KMS-11 (cell line): ENCODE measurements around the gene RPTOR.

ENCODE experiments used
- H2AFZ ChIP-seq: fragments of 200-600 bp; sonication (generic); 2 replicates; pipeline ENCODE4 v1.6.1; 2016; ENCODE audit warnings: antibody characterized with exemption, mixed run types, low read depth
- H3K27ac ChIP-seq: fragments of 200-600 bp; sonication (generic); 2 replicates; pipeline ENCODE4 v1.6.1; 2016; ENCODE audit warnings: mild to moderate bottlenecking, mixed run types
- H3K27me3 ChIP-seq: fragments of 200-600 bp; sonication (generic); 2 replicates; pipeline ENCODE4 v1.6.1; 2017; ENCODE audit warnings: mild to moderate bottlenecking, low read depth, mixed run types, moderate library complexity; ENCODE audit not compliant: insufficient read depth
- H3K36me3 ChIP-seq: fragments of 200-600 bp; sonication (generic); 2 replicates; pipeline ENCODE4 v1.6.1; 2017; ENCODE audit warnings: mild to moderate bottlenecking, mixed run types; ENCODE audit not compliant: insufficient read depth
- H3K4me1 ChIP-seq: fragments of 200-600 bp; sonication (generic); 2 replicates; pipeline ENCODE4 v1.6.1; 2016; ENCODE audit warnings: mild to moderate bottlenecking, low read depth, mixed run types; ENCODE audit not compliant: poor library complexity, severe bottlenecking
- H3K4me2 ChIP-seq: fragments of 200-600 bp; sonication (generic); 2 replicates; pipeline ENCODE4 v1.7.0; 2016; ENCODE audit warnings: mild to moderate bottlenecking, mixed run types
- H3K4me3 ChIP-seq: fragments of 200-600 bp; sonication (generic); IDR thresholded peaks from 2 replicates; pipeline ENCODE4 v1.6.1; 2017; ENCODE audit warnings: low read depth, low read length, mixed read lengths; ENCODE audit not compliant: insufficient read depth
- H3K79me2 ChIP-seq: fragments of 200-600 bp; sonication (generic); 2 replicates; pipeline ENCODE4 v1.6.1; 2016; ENCODE audit warnings: low read depth, mixed run types; ENCODE audit not compliant: insufficient read depth
- H3K9ac ChIP-seq: fragments of 200-600 bp; sonication (generic); 2 replicates; pipeline ENCODE4 v1.6.1; 2016; ENCODE audit warnings: mild to moderate bottlenecking, mixed run types
- H4K20me1 ChIP-seq: fragments of 200-600 bp; sonication (generic); 2 replicates; pipeline ENCODE4 v1.6.1; 2016; ENCODE audit warnings: mild to moderate bottlenecking, mixed run types; ENCODE audit not compliant: insufficient read depth
- CTCF ChIP-seq: fragments of 200-600 bp; sonication (generic); conservative IDR thresholded peaks from 2 replicates; pipeline ENCODE4 v1.6.1; 2017; ENCODE audit warnings: low read depth, mild to moderate bottlenecking, antibody characterized with exemption, low read length, moderate library complexity, mixed read lengths

The RPTOR gene

GRCh38 chr17:81010935-81011334, 466.3 kb downstream of the RPTOR start:
- no peaks in the 10 kb centered on the region for H3K36me3 ChIP-seq
- no peaks in the 10 kb centered on the region for H4K20me1 ChIP-seq
- TF ChIP-seq CTCF, result no peak
- H2AFZ ChIP-seq, result no peak overlapping the region
- H3K9ac ChIP-seq, result no peak overlapping the region
- no peak overlapping the region for H3K27ac ChIP-seq
- peaks cover 92% of the 10 kb centered on the region for H3K27me3 ChIP-seq
- H3K4me1 ChIP-seq, result no peaks in the 10 kb centered on the region
- H3K79me2 ChIP-seq, result no peaks in the 10 kb centered on the region
- H3K4me2 ChIP-seq, result no peak overlapping the region
- H3K4me3 ChIP-seq, result no peak overlapping the region

- Histone ChIP-seq H3K9ac (no peak overlapping the region), H3K4me1 (no peaks in the 10 kb centered on the region), H2AFZ (no peak overlapping the region), H3K27ac (no peak overlapping the region), H3K4me2 (no peak overlapping the region), H3K79me2 (no peaks in the 10 kb centered on the region), H3K27me3 (peaks cover 94% of the 10 kb centered on the region), H3K4me3 (no peak overlapping the region), H4K20me1 (no peaks in the 10 kb centered on the region), H3K36me3 (no peaks in the 10 kb centered on the region)
- TF ChIP-seq CTCF, result no peak
Observed at GRCh38 chr17:81011951-81012350, 467.3 kb downstream of the RPTOR start.

- Histone ChIP-seq H3K9ac (no peak overlapping the region), H3K4me3 (no peak overlapping the region), H4K20me1 (no peaks in the 10 kb centered on the region), H3K27ac (no peak overlapping the region), H2AFZ (no peak overlapping the region), H3K27me3 (peaks cover 96% of the 10 kb centered on the region), H3K79me2 (no peaks in the 10 kb centered on the region), H3K4me2 (no peak overlapping the region), H3K4me1 (no peaks in the 10 kb centered on the region), H3K36me3 (no peaks in the 10 kb centered on the region)
- TF ChIP-seq CTCF, result no peak
Observed at GRCh38 chr17:81012574-81013447, 468.2 kb downstream of the RPTOR start.

GRCh38 chr17:81013642-81014041, 469.0 kb downstream of the RPTOR start:
- Histone ChIP-seq H3K27me3 (peaks cover 96% of the 10 kb centered on the region), H4K20me1 (no peaks in the 10 kb centered on the region), H3K27ac (no peak overlapping the region), H3K9ac (no peak overlapping the region), H3K79me2 (no peaks in the 10 kb centered on the region), H3K4me3 (no peak overlapping the region), H3K4me2 (no peak overlapping the region), H2AFZ (no peak overlapping the region), H3K4me1 (no peaks in the 10 kb centered on the region), H3K36me3 (no peaks in the 10 kb centered on the region)
- TF ChIP-seq CTCF, result no peak
